SH-SY5Y (cell line): ENCODE data around the gene CELSR3.

Experiments
- GATA2 ChIP-seq: IDR thresholded peaks from 2 replicates; pipeline ENCODE4 v1.6.1; 2011; ENCODE audit warnings: mild to moderate bottlenecking, low read depth, low read length
- GATA3 ChIP-seq: IDR thresholded peaks from 2 replicates; pipeline ENCODE4 v1.6.1; 2011; ENCODE audit warnings: low read depth, mild to moderate bottlenecking, low read length, moderate library complexity

DNA sequence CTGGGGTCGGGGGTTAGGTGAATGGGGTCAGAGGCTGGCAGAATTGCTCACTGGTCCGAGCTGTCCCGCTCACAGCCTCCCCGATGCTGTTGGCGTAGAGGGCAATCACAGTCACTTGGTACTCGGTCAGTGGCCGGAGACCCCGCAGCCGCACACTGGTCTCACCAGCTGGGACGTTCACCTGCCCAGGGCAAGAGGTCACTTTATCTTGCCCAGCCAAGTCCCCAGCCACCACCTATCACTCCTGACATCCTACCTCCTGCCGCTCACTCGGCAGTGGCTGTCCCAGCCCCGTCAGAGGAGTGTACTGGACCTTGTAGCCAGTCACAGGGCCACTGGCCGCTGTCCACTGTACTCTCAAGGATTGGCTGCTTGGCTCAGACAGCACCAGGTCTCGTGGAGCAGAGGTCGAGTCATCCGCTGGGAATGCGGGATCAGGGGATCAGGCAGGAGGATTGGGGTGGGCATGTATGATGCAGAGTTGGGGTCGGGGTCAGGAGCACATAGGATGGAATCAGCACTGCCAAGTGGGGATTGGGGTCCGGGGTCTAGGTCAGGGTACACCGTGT is 70.1 kb downstream of the CELSR3 start:
- TF ChIP-seq GATA2, result no peak
- TF ChIP-seq GATA3, result no peak
